GM18519 (cell line): ENCODE results near the gene PFKP.

Experiments used
- ATAC-seq: cut with Tn5 transposase; IDR thresholded peaks from one replicate; pipeline ENCODE4 v1.9.1; 2021; ENCODE audit warnings: mild to moderate bottlenecking, moderate library complexity; ENCODE audit not compliant: unreplicated experiment, low FRiP score

Gene PFKP

GRCh38 chr10:3068201-3068967, 1.0 kb downstream of the PFKP start:
- ATAC-seq = no peak

DNA sequence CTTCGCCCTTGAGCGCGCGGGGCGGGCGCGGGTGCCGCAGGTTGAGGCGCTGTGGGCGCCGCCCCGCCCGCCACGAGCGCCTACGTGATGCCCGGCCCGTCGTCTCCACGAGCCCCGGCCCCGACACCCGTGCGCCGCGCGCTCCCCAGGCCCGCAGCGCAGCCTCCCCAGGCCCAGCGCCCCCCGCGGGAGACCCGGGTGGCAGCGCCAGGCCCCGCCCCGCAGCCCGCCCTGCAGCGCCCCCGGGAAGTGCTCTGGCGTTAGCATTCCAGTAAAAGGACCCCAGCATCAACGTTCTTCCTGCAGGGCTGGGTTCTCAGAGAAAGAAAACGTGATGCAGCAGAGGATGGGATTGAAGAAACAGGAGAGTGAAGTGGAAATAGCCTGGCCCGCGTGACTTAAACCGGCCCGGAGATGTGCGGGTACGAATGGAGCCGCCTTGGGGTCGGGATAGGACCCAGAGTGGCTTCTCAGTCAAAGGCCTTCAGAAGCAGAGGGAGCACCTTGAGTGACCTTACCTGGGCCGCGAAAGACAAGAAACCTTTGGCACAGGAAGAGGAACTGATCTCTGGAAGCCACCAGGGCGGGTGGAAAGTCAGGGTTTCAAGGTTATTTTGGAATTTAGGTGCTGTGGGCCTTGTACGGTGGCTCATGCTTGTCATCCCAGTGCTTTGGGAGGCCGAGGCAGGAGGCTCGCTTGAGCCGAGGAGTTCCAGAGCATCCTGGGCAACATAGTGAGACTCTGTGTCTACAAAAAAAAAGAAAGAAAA, 1.8 kb downstream of the PFKP start:
- ATAC-seq = no peak

DNA sequence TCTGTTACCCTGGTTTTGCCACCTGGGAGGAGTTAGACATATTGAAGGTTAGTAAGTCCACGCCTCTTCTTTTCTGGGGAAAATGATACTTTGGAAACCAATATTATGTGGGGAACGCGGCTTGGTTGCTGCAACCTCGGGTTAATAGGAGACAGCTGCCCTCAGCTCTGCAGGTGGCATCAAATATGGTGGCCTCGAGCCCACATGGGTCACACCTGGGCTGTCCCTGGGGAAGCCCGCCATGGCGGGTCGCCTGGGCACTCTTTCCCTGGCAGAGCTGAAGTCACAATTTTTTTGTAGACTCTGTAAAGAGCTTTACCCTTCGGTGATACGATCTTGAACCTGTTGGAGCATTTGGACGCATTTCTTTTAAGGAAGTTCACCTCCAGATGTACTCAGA, 2.5 kb downstream of the PFKP start:
- no peak for ATAC-seq

- no peak for ATAC-seq
Measured at GRCh38 chr10:3071405-3072198, 4.3 kb downstream of the PFKP start.

DNA sequence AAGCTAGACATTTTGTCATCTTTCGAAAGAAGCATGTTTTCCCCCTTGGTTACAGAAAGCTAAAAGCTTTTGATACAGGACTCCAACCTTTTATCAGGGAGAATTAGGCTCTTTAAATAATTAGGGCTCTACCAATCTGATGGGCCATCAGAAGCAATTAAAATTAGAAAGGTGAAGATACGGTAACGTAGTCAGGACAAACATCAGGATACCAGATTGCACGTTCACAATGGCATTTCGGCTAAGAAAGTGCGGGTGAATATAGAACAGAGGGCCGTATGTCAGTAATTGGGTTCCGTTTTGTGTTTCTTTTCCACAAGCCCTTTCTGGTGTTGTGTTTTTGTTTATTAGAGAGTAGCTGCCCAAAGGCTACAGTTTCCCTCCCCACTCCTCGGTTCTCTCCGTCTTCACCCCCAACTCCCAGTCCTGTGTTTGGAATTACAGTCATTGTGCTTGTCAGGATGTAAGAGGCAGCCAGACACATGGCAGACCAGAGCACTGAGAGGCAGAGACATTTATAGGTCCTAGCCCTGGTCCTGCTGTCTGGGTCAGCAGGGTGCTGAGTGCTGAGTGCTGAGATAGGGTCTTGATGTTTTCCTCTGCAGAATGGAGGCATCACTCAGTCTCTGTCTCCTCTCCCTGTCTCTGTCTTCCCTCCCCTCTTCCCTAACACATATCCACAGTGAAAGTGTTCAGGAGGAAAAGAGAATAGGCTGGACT, 5.5 kb downstream of the PFKP start:
- ATAC-seq = no peak

DNA sequence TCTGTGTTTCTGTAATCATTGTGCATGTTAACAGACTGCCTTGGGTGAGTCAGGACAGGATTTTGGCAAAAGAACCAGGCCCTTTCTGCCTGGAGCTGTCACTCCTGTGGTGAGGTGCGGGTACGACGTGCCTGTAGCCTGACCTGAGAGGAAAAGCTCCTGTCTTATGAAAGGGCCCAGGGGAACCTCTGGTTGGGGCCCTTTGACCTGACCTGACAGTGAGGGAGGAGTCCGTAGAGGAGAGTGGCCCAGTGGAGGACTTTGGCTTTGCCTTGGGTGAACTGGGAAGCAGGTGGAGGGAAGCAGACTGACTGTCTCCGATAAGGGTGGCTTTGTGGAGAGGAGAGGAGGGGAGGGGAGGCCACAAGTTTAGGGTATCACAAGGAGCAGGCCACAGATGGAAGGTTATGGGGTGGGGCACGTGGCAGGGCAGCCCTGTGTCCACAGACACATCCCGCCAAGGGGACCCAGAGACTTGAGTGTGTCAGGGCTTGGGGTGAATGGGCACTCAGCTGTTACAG, 6.9 kb downstream of the PFKP start:
- ATAC-seq = no peak

DNA sequence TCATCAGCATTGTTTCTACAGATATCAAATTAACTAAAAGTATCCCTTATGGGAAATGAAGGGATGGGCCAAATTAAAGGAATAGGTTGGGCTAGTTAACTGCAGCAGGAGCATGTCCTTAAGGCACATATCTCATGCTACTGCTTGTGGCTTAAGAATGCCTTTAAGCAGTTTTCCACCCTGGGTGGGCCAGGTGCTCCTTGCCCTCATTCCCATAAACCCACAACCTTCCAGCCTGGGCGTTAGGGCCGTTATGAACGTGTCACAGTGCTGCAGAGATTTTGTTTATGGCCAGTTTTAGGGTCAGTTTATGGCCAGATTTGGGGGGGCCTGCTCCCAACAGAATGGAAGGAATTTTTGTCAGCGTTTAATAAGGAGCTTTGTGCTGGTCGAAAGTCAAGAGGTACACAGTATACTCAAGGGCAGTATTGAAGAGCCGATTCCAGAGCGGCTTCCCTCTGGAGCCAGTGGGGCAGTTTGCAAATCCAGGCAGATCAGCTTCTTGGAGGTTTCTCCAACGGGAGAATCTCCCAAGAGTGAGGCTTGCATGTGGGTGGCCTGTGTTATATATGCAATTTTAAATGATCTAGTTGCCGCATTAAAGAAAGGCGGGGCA, 7.7 kb downstream of the PFKP start:
- ATAC-seq = no peak

DNA sequence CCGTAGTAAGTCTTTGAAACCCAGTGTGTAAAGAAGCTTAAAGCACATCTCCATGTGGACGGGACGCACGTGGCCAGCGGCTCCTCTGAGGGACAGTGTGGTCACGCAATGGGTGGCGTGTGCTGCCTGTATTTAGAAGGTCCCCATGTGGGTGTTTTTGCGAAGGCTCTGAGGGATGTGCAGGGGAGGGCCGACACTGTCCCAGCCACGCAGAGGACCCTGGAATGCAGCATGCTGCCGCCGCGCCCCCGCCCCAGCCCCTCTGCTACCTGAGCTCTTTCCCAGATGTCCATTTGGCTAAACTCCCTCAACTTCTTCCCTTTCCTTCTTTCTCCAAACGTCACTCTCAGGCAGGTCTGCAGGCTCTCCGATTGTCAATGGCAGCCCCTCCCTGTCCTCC, 8.8 kb downstream of the PFKP start:
- ATAC-seq = no peak

DNA sequence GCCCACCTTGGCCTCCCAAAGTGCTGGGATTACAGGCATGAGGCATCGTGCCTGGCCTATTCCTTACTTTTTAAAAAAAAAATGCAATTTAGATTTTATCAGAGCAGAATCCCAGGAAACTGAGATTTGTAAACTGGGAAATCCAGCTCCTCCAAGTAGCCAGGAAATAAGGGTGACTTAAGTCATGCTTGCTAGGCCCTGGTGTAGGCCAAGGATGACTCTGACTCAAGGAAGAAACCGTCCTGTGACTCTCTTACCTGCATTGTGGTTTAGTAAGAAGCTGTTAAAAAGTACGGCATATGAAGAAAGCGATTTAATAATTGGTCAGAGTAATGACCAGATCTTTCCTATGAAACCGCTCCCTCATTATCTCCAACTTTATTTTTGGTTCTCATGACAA, 10.2 kb downstream of the PFKP start:
- no peak for ATAC-seq

- no peak for ATAC-seq
Measured at GRCh38 chr10:3077940-3078630, 10.7 kb downstream of the PFKP start.

DNA sequence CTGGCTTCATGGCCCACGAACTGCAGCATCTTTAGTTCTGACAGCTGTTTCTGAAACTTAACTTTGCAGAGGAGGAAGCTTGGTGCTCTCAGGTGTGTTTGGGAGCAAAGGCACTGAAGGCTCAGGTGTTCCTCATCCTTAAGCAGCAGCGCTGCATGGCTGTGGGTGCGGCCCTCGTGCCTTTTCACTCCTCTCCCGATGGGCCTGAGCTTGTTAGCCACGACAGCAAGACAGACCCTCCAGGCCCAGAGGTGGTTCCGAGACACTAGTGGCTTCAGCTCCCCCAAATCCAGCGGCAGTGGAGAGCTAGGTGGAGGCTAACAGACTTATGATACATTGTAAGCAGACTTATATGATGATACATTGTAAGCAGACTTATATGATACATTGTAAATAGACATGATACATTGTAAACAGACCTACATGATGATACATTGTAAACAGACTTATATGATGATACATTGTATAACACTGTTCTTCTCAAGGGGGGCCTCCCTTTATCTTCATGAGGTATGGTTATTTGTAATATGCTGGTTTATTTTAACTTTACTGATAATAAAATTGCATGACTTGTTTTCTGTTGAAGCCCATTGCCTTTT, 14.1 kb downstream of the PFKP start:
- ATAC-seq = no peak

GRCh38 chr10:3082290-3082689, 14.9 kb downstream of the PFKP start:
- no peak for ATAC-seq

GRCh38 chr10:3085785-3086567, 18.6 kb downstream of the PFKP start:
- ATAC-seq = no peak

GRCh38 chr10:3090388-3090787, 23.0 kb downstream of the PFKP start:
- no peak for ATAC-seq

DNA sequence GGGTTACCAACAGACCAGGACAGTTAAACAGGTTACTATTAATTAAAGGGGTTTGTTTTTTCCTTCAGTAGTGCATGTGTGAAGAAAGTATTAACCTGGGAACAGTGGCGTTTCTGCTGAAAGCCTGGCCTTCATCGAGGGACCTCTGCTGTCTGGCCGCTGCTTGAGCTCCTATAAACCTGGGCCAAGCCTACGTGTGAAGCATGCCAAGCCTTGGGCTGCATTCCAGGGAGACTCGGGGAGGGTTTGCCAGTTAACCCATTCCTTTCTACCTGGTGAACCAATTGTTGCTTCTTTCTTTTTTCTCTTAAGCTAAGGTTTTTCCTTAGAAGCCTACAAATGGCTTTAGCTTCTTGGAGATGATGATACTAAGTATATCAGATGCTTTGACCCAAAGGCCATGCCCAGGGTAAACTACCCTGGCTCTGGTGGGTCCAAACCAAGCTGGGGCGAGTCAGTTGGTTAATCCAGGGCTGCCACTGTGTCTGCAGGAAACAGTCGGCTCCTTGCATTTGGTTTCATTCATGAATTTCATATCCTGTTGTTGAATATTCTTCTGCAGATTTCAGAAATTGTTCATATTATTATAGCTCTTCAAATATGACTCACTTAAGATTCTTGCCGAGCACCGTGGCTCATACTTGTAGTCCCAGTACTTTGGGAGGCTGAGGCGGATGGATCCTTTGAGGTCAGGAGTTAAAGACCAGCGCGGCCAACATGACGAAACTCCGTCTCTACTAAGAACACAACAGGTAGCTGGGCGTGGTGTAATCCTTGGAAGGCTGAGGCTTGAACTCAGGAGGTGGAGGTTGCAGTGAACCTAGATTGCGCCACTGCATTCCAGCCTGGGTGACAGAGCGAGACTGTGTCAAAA, 23.8 kb downstream of the PFKP start:
- ATAC-seq = no peak

DNA sequence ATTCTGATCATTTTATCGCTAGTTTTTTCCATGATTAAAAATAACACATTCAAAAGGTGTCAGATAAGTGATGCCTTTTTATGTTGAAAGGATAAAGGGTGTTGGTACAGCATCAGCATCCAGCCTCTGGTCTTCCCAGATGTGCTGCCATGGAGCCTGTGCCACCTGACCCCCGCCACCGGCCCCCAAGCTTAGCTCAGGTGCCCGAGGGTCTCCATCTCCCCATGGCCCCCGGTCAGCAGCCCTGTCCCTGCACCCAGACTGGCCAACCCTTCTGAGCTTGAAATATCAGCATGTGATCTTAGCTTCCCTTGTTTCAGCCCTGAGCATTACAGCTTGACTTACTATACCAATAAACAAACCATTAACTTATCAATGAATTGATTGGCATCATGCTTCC, 24.6 kb downstream of the PFKP start:
- no peak for ATAC-seq

- no peak for ATAC-seq
Measured at GRCh38 chr10:3093996-3094395, 26.6 kb downstream of the PFKP start.
